Panc1 (cell line): ENCODE results near the gene DLG2. TPM values are rescaled to one million over a fixed set of nuclear protein-coding genes. Genes with fewer than 3 reads are reported as not detected.

Source experiments
- ATAC-seq: fragments of 200-7000 bp; cut with Tn5 transposase; 2 replicates; pipeline ENCODE4 v1.9.1; 2020; ENCODE audit warnings: mild to moderate bottlenecking, moderate library complexity
- BruUV-seq: library from RNA; stranded (reverse); fragments of 400-500 nt; replicated peaks from 2 replicates; lab custom pipeline; 2021; lab: Mats Ljungman, UMichigan
- CTCF ChIA-PET: fragments of 300-600 bp; sonication (Branson Sonifier 250); formaldehyde crosslinking; loops from one replicate; lab custom pipeline; 2022; ENCODE audit warnings: antibody characterized with exemption; lab: Charles Lee
- POLR2A ChIA-PET: fragments of 300-600 bp; sonication (Branson Sonifier 250); formaldehyde crosslinking; loops from one replicate; lab custom pipeline; 2022; ENCODE audit warnings: antibody characterized with exemption; lab: Charles Lee
- DNase-seq: peaks from one replicate; pipeline ENCODE4 v3.0.0-alpha.2; 2010; ENCODE audit warnings: low read depth, low spot score
- H3K27ac ChIP-seq: 2 replicates; pipeline ENCODE4 v1.5.1; 2011; ENCODE audit warnings: mild to moderate bottlenecking, low read length, inconsistent platforms
- H3K27me3 ChIP-seq: fragments of 200-500 bp; sonication (Bioruptor generic); 2 replicates; pipeline ENCODE4 v1.6.0; 2014; ENCODE audit warnings: low read length, inconsistent platforms; ENCODE audit not compliant: control insufficient read depth, insufficient read depth
- H3K36me3 ChIP-seq: fragments of 200-500 bp; sonication (Bioruptor generic); 2 replicates; pipeline ENCODE4 v1.5.1; 2014; ENCODE audit warnings: inconsistent platforms, mild to moderate bottlenecking, low read length, moderate library complexity; ENCODE audit not compliant: control insufficient read depth, insufficient read depth
- H3K4me1 ChIP-seq: 2 replicates; pipeline ENCODE4 v1.5.1; 2011; ENCODE audit warnings: inconsistent platforms, mild to moderate bottlenecking, low read length, moderate library complexity; ENCODE audit not compliant: control insufficient read depth, insufficient read depth
- H3K4me3 ChIP-seq, 2 experiments: 2 replicates each; pipeline ENCODE4 v1.5.1; 2011 to 2012; ENCODE audit warnings: low read depth in 2 of 2, low read length in 2 of 2, mild to moderate bottlenecking in 2 of 2, inconsistent platforms in 1 of 2, moderate library complexity in 1 of 2
- H3K9me3 ChIP-seq: fragments of 200-500 bp; sonication (Bioruptor generic); 2 replicates; pipeline ENCODE4 v1.5.1; 2014; ENCODE audit warnings: low read depth, mild to moderate bottlenecking, inconsistent platforms, low read length, moderate library complexity; ENCODE audit not compliant: control insufficient read depth, insufficient read depth
- POLR2AphosphoS5 ChIP-seq: IDR thresholded peaks from 2 replicates; pipeline ENCODE4 v1.6.1; 2012; ENCODE audit warnings: mild to moderate bottlenecking, low read depth, low read length, moderate library complexity
- SIN3A ChIP-seq: IDR thresholded peaks from 2 replicates; pipeline ENCODE4 v1.6.1; 2012; ENCODE audit warnings: low read depth, mild to moderate bottlenecking, low read length, moderate library complexity, borderline replicate concordance; ENCODE audit not compliant: insufficient read depth
- TCF7L2 ChIP-seq: IDR thresholded peaks from 2 replicates; pipeline ENCODE4 v1.6.1; 2011; ENCODE audit warnings: mild to moderate bottlenecking, low read depth, low read length, inconsistent platforms
- in situ Hi-C: cut with HindIII; loops from 2 replicates; pipeline ENCODE4 v1.10.0; 2016; ENCODE audit warnings: low sequenced_read_pairs, low pct_unique_long_range_greater_than_20kb
- intact Hi-C: fragments of 100-400 bp; cut with micrococcal nuclease; formaldehyde crosslinking; loops from one replicate; pipeline ENCODE4 v1.10.0; 2022; ENCODE audit not compliant: unreplicated experiment
- total RNA-seq: library from RNA; stranded (reverse); gene quantifications from one replicate; pipeline ENCODE4 v1.2.1, GENCODE V29; 2021; ENCODE audit not compliant: unreplicated experiment
- TF ChIP-seq, protein P1 (sequence below): fragments of 450-650 bp; IDR thresholded peaks from 2 replicates; pipeline ENCODE4 v1.5.1; 2017; ENCODE audit warnings: mild to moderate bottlenecking
- TF ChIP-seq, protein P2 (sequence below), 2 experiments: IDR thresholded peaks; 2 replicates each; pipeline ENCODE4 v1.6.1; 2011 to 2012; ENCODE audit warnings: low read depth in 2 of 2, control low read depth in 1 of 2, low read length in 1 of 2, mild to moderate bottlenecking in 1 of 2, moderate library complexity in 1 of 2; ENCODE audit not compliant: insufficient read depth in 1 of 2

DLG2 gene
- total RNA-seq, 1 experiment from 2014 or later: 4.2 TPM

DNA sequence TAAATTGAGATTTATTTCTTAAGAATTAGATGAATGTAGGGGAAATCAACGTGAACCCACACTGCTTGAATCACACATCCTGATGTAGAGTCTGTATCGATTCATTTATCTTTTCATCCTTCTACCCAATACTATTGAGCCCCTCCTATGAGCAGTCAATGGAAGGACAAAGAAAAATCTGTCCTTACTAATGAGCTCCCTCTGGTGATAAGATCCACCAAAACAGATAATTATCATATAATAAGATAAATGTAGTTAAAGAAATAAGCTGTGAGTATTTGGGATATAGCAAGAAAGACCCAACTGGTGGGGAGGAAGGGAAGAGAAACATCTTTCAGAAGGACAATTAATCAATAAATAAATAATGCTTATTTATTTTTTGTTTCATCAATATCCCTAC lies 1955.9 kb downstream of the DLG2 start:
- H3K4me3 ChIP-seq: no peak overlapping the region
- intact Hi-C loops (no loop called here), in situ Hi-C loops (no loop called here)
- no peaks in the 10 kb centered on the region for H3K36me3 ChIP-seq
- H3K9me3 ChIP-seq: no peaks in the 10 kb centered on the region
- no peaks in the 10 kb centered on the region for H3K4me1 ChIP-seq
- H3K27ac ChIP-seq: no peak overlapping the region
- ATAC-seq (no peak), DNase-seq (no peak)
- POLR2A ChIA-PET: no interaction called here
- H3K27me3 ChIP-seq: peaks cover 3% of the 10 kb centered on the region; the same call in 1 of the 2 replicates
- TF ChIP-seq, protein P1, sequence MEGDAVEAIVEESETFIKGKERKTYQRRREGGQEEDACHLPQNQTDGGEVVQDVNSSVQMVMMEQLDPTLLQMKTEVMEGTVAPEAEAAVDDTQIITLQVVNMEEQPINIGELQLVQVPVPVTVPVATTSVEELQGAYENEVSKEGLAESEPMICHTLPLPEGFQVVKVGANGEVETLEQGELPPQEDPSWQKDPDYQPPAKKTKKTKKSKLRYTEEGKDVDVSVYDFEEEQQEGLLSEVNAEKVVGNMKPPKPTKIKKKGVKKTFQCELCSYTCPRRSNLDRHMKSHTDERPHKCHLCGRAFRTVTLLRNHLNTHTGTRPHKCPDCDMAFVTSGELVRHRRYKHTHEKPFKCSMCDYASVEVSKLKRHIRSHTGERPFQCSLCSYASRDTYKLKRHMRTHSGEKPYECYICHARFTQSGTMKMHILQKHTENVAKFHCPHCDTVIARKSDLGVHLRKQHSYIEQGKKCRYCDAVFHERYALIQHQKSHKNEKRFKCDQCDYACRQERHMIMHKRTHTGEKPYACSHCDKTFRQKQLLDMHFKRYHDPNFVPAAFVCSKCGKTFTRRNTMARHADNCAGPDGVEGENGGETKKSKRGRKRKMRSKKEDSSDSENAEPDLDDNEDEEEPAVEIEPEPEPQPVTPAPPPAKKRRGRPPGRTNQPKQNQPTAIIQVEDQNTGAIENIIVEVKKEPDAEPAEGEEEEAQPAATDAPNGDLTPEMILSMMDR: peak; percentile 13; the same call in 1 of the 2 replicates
- no peak for TF ChIP-seq TCF7L2
- BruUV-seq: no TSS peak
- CTCF ChIA-PET: no interaction called here

DNA sequence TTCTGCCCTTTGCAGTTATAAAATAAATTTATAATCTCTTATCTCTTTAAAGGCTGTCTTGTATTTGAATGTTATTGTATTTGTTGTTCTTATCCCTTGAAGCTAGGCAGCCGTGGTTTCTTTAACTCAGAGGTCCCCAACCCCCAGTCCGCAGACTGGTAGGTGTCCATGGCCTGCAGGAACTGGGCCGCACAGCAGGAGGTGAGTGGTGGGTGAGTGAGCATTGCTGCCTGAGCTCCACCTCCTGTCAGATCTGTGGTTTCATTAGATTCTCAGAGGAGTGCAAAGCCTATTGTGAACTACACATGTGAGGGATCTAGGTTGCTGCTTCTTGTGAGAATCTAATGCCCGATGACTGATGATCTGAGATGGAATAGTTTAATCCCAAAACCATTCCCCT lies 1961.0 kb downstream of the DLG2 start:
- CTCF ChIA-PET: no interaction called here
- no TSS peak for BruUV-seq
- no peak for ATAC-seq
- no peaks in the 10 kb centered on the region for H3K9me3 ChIP-seq
- intact Hi-C loops: no loop called here
- no peaks in the 10 kb centered on the region for H3K36me3 ChIP-seq
- H3K27ac ChIP-seq: no peak overlapping the region
- in situ Hi-C loops: no loop called here
- no peaks in the 10 kb centered on the region for H3K4me1 ChIP-seq
- TF ChIP-seq, protein P2, sequence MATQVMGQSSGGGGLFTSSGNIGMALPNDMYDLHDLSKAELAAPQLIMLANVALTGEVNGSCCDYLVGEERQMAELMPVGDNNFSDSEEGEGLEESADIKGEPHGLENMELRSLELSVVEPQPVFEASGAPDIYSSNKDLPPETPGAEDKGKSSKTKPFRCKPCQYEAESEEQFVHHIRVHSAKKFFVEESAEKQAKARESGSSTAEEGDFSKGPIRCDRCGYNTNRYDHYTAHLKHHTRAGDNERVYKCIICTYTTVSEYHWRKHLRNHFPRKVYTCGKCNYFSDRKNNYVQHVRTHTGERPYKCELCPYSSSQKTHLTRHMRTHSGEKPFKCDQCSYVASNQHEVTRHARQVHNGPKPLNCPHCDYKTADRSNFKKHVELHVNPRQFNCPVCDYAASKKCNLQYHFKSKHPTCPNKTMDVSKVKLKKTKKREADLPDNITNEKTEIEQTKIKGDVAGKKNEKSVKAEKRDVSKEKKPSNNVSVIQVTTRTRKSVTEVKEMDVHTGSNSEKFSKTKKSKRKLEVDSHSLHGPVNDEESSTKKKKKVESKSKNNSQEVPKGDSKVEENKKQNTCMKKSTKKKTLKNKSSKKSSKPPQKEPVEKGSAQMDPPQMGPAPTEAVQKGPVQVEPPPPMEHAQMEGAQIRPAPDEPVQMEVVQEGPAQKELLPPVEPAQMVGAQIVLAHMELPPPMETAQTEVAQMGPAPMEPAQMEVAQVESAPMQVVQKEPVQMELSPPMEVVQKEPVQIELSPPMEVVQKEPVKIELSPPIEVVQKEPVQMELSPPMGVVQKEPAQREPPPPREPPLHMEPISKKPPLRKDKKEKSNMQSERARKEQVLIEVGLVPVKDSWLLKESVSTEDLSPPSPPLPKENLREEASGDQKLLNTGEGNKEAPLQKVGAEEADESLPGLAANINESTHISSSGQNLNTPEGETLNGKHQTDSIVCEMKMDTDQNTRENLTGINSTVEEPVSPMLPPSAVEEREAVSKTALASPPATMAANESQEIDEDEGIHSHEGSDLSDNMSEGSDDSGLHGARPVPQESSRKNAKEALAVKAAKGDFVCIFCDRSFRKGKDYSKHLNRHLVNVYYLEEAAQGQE (IDR thresholded peaks at IDR 0.05; ENCODE audit: insufficient read depth in 1 of 2, low read depth in 2 of 2, low read length in 1 of 2): no peak
- no peak for TF ChIP-seq TCF7L2
- no peak for TF ChIP-seq POLR2AphosphoS5
- TF ChIP-seq, protein P1: no peak
- no peak for TF ChIP-seq SIN3A
- no peak overlapping the region for H3K4me3 ChIP-seq
- POLR2A ChIA-PET: no interaction called here
- peaks cover 3% of the 10 kb centered on the region; the same call in 1 of the 2 replicates for H3K27me3 ChIP-seq
- no peak for DNase-seq
